ENCODE results near the gene ROBO1.

DNA sequence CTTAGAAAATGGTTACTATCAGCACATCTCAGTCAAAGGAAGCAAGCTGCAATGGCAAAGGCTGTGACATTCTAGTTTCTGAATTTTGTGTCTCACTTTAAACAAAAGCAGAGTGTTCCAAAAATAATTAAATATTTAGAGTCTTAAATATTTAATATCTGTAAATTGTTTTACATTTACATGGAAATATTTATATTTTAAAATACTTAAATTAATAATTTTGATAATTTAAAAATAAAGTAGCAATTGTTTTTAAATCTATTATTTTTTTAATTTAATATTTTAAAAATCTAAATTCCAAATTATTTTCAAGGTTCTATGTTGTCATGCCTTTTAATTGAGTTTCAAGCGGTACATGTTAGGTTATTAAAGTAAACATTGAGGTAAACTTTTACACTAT is 843.1 kb downstream of the ROBO1 start:
- TF ChIP-seq CTCF (IDR thresholded peaks at IDR 0.05; ENCODE audit: insufficient read depth, low read length, poor library complexity, severe bottlenecking) (no peak), EZH2phosphoT487 (conservative IDR thresholded peaks at IDR 0.05; ENCODE audit: low read length) (no peak)
